Mesodermal cell (in vitro differentiated cells): ENCODE results near the gene ISG20L2.
A peak's percentile ranks its signal among the peaks of the same experiment; 100 is the strongest.

ENCODE experiments used
- H3K27ac ChIP-seq: 2 replicates; pipeline ENCODE4 v1.7.0; 2013; ENCODE audit warnings: mild to moderate bottlenecking, low read depth, low read length, moderate library complexity; ENCODE audit not compliant: severe bottlenecking
- H3K36me3 ChIP-seq: 2 replicates; pipeline ENCODE4 v1.7.1; 2013; ENCODE audit warnings: mild to moderate bottlenecking, low read length, moderate library complexity; ENCODE audit not compliant: control insufficient read depth, insufficient read depth
- H3K4me1 ChIP-seq: one replicate; pipeline ENCODE4 v1.7.1; 2013; ENCODE audit warnings: mild to moderate bottlenecking, low read length; ENCODE audit not compliant: insufficient read depth, control insufficient read depth, poor library complexity, severe bottlenecking
- H3K4me3 ChIP-seq: 2 replicates; pipeline ENCODE4 v1.7.0; 2013; ENCODE audit warnings: low read length, control low read depth, mild to moderate bottlenecking; ENCODE audit not compliant: insufficient read depth, poor library complexity, severe bottlenecking; ENCODE audit errors: extremely low read depth
- H3K9me3 ChIP-seq: 2 replicates; pipeline ENCODE4 v1.7.1; 2013; ENCODE audit warnings: mild to moderate bottlenecking, low read length, moderate library complexity; ENCODE audit not compliant: control insufficient read depth
- WGBS, 2 experiments: methylation state at CpG; one replicate each; pipeline ENCODE4 v1.1.5; 2013; ENCODE audit warnings: missing lambda C conversion rate in 2 of 2; ENCODE audit not compliant: insufficient coverage in 2 of 2; 5-methylcytosine and 5-hydroxymethylcytosine counted together

The ISG20L2 gene

DNA sequence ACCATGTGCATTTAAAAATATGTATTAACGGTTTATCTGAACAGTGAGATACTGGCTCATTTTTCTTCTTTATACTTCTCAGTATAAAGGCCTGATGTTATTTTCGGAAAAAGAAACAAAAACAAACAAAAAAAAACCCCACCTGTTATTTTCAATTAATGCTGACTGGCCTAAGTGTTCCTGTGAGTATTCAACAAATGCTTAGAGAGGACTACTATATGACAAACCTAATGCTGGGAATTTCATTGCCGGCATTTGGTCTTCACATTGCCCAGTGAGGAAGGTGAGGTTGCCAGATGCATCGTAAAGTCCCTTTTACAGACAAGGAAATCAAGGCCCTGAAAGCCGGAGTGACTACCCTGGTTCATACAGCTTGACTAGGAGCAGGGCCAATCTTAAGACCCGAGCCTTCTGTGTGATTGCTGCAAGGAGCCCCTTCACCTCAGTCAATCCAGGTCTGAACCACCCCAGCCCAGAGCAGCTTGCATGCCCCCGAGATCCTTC lies 11.7 kb upstream of the ISG20L2 start:
- peak overlapping the region; percentile 62 for H3K27ac ChIP-seq
- H3K36me3 ChIP-seq: peaks cover 77% of the 10 kb centered on the region
- peaks cover 6% of the 10 kb centered on the region for H3K4me1 ChIP-seq
- 12 to 16% methylated on average over 3 to 5 of the region's 7 CpGs for WGBS, 2 experiments
- H3K4me3 ChIP-seq: peak overlapping the region; percentile 69
- no peaks in the 10 kb centered on the region for H3K9me3 ChIP-seq

DNA sequence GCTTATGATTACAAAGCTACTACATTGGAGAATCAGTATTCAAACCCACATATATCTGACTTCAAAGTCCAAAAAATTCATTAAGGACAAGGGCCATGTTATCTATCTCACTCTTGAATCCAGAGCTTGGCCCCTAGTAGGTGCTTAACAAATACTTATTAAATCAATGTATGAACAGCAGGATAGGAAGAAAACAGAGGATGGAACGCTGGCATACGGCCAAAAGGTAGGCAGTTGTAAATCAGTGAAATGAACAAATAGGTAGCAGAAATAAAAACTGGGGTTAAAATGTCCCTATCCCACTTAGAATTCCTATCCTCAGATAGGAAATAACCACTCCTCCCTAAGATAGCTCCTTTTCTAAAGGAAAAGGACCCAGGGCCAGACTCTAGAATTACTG lies 10.3 kb upstream of the ISG20L2 start:
- Histone ChIP-seq H3K27ac (no peak overlapping the region), H3K4me1 (peaks cover 6% of the 10 kb centered on the region), H3K9me3 (no peaks in the 10 kb centered on the region), H3K36me3 (peaks cover 65% of the 10 kb centered on the region), H3K4me3 (no peak overlapping the region)
- WGBS, 2 experiments: no CpG with 5 or more reads among the region's 2 CpGs

DNA sequence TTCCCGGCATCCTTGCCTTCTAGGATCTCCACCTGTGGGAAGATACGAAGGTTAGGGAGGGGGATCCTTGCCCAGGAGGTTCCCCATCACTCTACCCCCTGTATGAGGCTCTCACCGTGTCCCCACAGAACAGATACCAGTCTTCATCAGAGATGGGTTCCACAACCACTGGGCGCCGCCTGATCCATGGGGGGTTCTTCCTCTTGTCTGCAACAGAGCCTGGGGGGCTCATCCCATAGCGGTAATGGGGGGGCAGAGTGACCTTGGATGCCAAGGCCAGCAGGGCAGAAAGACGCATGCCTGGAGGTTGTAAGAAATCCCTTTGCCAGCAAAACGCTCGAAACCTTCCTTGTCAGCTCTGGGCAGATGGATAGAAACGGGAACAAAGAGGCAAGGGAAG lies 9.8 kb upstream of the ISG20L2 start:
- peaks cover 6% of the 10 kb centered on the region for H3K4me1 ChIP-seq
- no peak overlapping the region for H3K27ac ChIP-seq
- no peaks in the 10 kb centered on the region for H3K9me3 ChIP-seq
- H3K36me3 ChIP-seq: peaks cover 65% of the 10 kb centered on the region
- no peak overlapping the region for H3K4me3 ChIP-seq
- WGBS, 2 experiments: 91 to 96% methylated on average over 5 to 7 of the region's 10 CpGs

DNA sequence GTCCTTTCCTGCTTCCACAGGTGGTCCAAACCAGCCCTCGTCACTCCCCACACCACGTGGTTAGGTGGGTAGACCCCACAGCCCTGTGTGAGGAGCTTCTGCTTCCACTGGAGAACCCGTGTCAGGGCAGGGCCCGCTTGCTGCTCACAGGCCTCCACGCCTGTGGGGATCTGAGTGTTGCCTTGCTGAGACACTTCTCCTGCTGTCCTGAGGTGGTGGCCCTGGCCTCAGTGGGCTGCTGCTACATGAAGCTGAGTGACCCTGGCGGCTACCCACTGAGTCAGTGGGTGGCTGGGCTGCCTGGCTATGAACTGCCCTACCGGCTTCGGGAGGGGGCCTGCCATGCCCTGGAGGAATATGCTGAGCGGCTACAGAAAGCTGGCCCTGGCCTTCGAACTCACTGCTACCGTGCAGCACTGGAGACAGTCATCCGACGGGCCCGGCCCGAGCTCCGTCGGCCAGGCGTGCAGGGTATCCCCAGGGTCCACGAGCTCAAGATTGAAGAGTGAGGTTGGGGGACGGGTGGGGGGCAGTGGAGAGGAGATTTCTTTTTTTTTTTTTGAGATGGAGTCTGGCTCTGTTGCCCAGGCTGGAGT lies 5.5 kb upstream of the ISG20L2 start:
- no peak overlapping the region for H3K27ac ChIP-seq
- no peaks in the 10 kb centered on the region for H3K4me1 ChIP-seq
- H3K4me3 ChIP-seq: no peak overlapping the region
- 95 to 97% methylated on average over 12 to 18 of the region's 20 CpGs for WGBS, 2 experiments
- H3K9me3 ChIP-seq: no peaks in the 10 kb centered on the region
- peaks cover 55% of the 10 kb centered on the region for H3K36me3 ChIP-seq

DNA sequence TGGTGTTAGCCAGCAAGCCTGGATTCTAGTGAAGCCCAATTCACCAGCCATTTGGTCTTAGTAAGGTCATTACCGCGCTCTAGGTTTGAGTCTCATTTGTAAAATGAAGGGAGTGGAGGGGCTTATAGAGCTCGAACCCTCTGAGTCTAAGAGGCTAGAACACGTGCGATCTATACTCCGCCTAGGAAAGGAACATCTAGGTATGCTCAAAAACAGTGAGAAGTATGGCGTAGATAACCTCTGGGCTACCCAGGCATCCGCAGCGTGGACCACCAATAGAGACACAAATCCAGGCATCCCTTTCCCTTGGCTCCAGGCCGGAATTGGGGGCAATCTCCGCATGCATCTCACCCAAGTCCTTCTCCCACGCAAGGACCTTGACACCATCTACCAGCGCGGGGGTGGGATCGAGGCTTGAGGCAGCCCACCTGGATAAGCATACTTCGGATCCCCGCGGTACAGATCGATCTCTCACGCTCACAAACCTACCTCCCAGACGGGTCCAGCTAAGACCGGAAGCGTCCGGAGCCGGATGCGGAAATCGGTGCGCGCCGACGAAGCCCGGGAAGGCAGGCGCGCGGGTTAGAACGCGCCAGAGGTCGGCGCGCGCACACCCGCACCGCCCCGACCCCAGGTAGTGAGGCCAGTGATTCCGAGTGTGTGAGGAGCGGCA lies 504 bp downstream of the ISG20L2 start, which contains the start of gene METTL25B:
Gene METTL25B (plus strand): TSS at position 544 of the 673 bp plus-strand sequence. CDS start 636 bp downstream, outside the sequence.
- H3K9me3 ChIP-seq: no peaks in the 10 kb centered on the region
- WGBS, 2 experiments: 0% methylated on average over 25 to 28 of the region's 46 CpGs
- peak within 1 kb of the TSS; percentile 86 for H3K4me3 ChIP-seq
- peak within 1 kb of the TSS; percentile 93 for H3K27ac ChIP-seq
- peaks cover 37% of the 10 kb centered on the region for H3K36me3 ChIP-seq
- peaks cover 24% of the 10 kb centered on the region for H3K4me1 ChIP-seq

DNA sequence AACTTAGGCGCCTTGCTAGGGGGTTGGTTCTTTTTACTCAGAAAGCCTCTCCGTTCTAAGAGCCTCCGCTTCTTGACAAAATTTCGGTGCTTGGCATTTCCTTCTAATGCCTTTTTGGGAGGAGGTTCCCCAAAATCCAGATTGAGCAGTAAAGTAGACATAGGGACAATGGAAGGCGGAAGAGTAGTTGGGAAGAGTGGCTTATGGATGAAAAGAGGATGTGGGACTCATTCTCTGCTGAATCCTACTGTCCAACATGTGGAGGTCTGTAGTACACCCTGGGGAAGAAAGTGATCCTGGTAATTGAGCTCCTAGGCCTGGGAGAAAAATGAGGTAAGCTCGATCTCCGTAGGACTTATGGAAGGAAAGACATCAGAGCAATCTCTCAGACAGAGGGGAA lies 1.1 kb downstream of the ISG20L2 start:
- 63 to 65% methylated on average over 6 to 7 of the region's 7 CpGs for WGBS, 2 experiments
- Histone ChIP-seq H3K27ac (peak overlapping the region; percentile 83), H3K4me3 (peak overlapping the region; percentile 86), H3K4me1 (peaks cover 24% of the 10 kb centered on the region), H3K9me3 (no peaks in the 10 kb centered on the region), H3K36me3 (peaks cover 38% of the 10 kb centered on the region)

DNA sequence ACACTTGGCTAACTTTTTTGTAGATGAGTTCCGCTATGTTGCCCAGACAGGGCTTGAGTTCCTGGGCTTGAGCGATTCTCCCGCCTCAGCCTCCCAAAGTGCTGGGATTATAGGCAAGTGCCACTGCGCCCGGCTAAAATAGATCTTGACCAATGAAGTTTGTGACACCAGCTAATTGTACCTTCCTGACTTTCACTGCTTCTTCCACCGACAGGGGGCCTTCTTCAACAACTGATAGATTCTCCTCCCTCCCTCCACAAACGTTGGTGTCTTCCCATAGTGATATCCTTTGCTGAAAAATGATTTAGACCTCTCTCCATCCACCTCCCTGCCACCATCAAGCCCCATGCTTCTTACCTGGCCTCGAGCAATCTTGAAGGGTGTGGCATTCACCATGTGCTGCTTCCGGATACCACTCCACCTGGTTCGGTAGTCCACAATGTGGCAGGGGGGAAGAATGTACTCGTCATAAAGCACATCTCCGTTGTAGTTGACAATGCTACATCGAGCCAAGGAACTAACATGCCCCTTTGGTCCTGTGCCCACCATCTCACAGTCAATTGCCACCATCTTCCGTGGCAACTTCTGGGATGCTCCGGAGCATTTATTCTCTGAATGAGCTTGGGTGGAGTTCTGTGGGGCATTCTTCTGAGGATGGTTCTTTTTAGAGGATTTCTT lies 1.9 kb downstream of the ISG20L2 start:
- H3K36me3 ChIP-seq: peaks cover 39% of the 10 kb centered on the region
- peak overlapping the region; percentile 86 for H3K4me3 ChIP-seq
- H3K4me1 ChIP-seq: peaks cover 24% of the 10 kb centered on the region
- no peaks in the 10 kb centered on the region for H3K9me3 ChIP-seq
- H3K27ac ChIP-seq: no peak overlapping the region
- WGBS, 2 experiments: 51 to 54% methylated on average over 11 to 12 of the region's 15 CpGs

DNA sequence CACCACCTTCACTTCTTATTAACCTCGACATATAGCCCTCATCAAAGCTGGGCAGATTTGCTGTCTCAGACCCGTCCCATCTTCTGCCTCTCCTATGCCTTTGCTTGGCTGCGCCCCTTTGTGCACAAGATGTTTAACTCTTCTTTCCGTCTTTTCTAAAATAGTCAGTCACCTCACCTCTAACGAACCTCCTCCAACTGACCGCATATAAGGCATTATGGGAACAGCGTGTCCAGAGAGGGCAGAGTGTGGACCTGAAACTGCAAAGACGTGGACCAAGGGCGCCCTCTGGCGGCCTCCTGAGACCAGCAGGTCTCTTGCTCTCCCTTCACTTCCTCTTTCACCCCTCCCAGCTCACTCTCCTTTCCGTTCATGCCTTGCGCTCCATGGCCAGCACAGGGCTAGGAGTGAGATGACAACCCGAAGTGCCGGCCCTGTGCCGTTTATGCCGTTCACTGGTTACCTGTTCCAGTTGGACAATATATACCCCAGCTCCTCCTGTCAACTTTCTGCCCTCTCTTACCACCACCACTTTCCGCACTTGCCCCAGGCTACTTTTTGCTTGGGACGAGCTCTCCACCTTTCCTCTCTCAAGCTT lies 2.8 kb downstream of the ISG20L2 start:
- H3K9me3 ChIP-seq: no peaks in the 10 kb centered on the region
- peak overlapping the region; percentile 10 for H3K27ac ChIP-seq
- WGBS, 2 experiments: 20 to 22% methylated on average over 16 to 17 of the region's 18 CpGs
- H3K4me1 ChIP-seq: peaks cover 24% of the 10 kb centered on the region
- H3K4me3 ChIP-seq: peak overlapping the region; percentile 9
- H3K36me3 ChIP-seq: peaks cover 48% of the 10 kb centered on the region

DNA sequence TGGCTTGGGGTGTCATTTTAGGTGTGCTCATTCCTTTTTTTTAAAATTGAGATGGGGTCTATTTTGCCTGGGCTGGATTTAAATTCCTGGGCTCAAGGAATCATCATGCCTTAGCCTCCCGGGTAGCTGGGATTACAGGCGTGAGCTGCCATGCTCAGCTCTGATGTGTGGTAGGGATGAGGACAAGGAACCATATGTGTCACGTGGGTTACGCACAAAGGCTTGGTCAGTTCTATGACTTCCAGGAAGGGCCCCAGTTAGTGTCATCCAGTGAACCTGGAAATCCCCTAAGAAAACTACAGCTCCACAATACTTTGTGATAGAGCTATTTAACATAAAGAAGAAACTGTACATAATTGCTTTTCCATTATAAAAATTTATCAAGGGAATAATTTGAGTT lies 7.0 kb downstream of the ISG20L2 start:
- Histone ChIP-seq H3K9me3 (no peaks in the 10 kb centered on the region), H3K27ac (no peak overlapping the region), H3K4me3 (no peak overlapping the region), H3K36me3 (peaks cover 52% of the 10 kb centered on the region), H3K4me1 (peaks cover 13% of the 10 kb centered on the region)
- 91 to 100% methylated on average over 2 to 4 of the region's 4 CpGs for WGBS, 2 experiments

DNA sequence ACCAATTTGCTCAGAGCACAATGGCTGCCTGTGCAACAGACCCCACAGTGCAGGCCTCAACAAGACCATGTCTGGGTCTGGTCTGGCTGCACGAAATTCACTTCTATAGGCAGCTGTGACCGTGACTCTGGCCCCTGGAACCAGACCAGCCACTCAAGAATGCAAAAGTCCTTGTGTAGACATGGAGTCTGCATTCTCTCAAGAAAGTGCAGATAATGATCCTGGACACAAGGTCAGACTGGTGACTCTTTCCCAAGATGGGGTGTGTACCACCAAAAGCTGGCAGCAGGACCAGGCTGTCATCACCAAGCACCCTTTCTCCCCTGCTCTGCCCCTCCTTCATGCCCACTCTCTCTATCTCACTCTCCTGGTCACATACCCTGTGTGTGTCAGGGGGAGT lies 7.4 kb downstream of the ISG20L2 start:
- Histone ChIP-seq H3K27ac (peak overlapping the region; percentile 32), H3K9me3 (no peaks in the 10 kb centered on the region), H3K36me3 (peaks cover 48% of the 10 kb centered on the region), H3K4me1 (peaks cover 9% of the 10 kb centered on the region), H3K4me3 (no peak overlapping the region)
- WGBS, 2 experiments: 79 to 100% methylated on average over 1 to 2 of the region's 2 CpGs
